ENCODE measurements around the gene DAPK2. TPM values are rescaled to one million over a fixed set of nuclear protein-coding genes. Genes with fewer than 3 reads are reported as not detected.

Gene DAPK2
- total and polyA plus RNA-seq, 2 of the 4 experiments (the other 2 are of a cell fraction), result 0.34 to 0.36 TPM

GRCh38 chr15:63905131-63905530 lies 141.2 kb downstream of the DAPK2 start:
- Histone ChIP-seq H2BK5ac (ENCODE audit: low read depth, low read length, poor library complexity, severe bottlenecking) (no peak overlapping the region), H3K4me1 (ENCODE audit: control insufficient read depth, insufficient read depth, low read length) (peaks cover 9% of the 10 kb centered on the region; the same call in 1 of the 2 replicates), H4K5ac (ENCODE audit: low read depth, low read length) (no peak overlapping the region), H2BK15ac (ENCODE audit: low read depth, low read length) (no peak overlapping the region), H3K4me2 (ENCODE audit: low read depth, low read length) (no peak overlapping the region), H4K91ac (ENCODE audit: insufficient read depth, low read depth, low read length) (no peak overlapping the region), H3K27me3 (ENCODE audit: control insufficient read depth, insufficient read depth, low read length) (peaks cover 18% of the 10 kb centered on the region), H3K9ac (ENCODE audit: low read depth, low read length) (no peak overlapping the region), H3K56ac (ENCODE audit: extremely low read depth, insufficient read depth, low read length) (no peak overlapping the region), H3K14ac (replicated peaks; ENCODE audit: low read depth, low read length) (no peak overlapping the region), H3K4me3 (ENCODE audit: insufficient read depth, low read depth, low read length) (no peak overlapping the region), H3K27ac (ENCODE audit: insufficient read depth, low read length) (no peak overlapping the region), H3K9me1 (ENCODE audit: insufficient read depth, low read length) (no peaks in the 10 kb centered on the region), H2BK20ac (ENCODE audit: low read depth, low read length) (no peak overlapping the region), H2AFZ (replicated peaks; ENCODE audit: low read length, poor library complexity) (no peak overlapping the region), H3K79me1 (ENCODE audit: low read depth in 1 of 2, low read length in 2 of 2) (no peaks in the 10 kb centered on the region), H2AK5ac (ENCODE audit: low read depth, low read length) (no peak overlapping the region), H3K18ac (ENCODE audit: low read depth, low read length) (no peak overlapping the region), H3K9me3 (ENCODE audit: control insufficient read depth, insufficient read depth, low read length) (no peaks in the 10 kb centered on the region), H3K36me3 (ENCODE audit: control insufficient read depth, insufficient read depth, low read length) (no peaks in the 10 kb centered on the region), H2AK9ac (replicated peaks; ENCODE audit: low read depth, low read length, poor library complexity) (no peak overlapping the region), H2BK120ac (ENCODE audit: low read depth, low read length) (no peak overlapping the region), H3K23ac (ENCODE audit: low read depth, low read length) (no peak overlapping the region), H4K20me1 (ENCODE audit: insufficient read depth, low read length) (no peaks in the 10 kb centered on the region), H4K8ac (ENCODE audit: low read depth in 2 of 2, low read length in 2 of 2) (no peak overlapping the region), H3K4ac (ENCODE audit: low read depth, low read length) (no peak overlapping the region)
- TF ChIP-seq SMC3 (IDR thresholded peaks at IDR 0.05; ENCODE audit: low read depth, low read length), result no peak
- no peak for TF ChIP-seq RAD21 (IDR thresholded peaks at IDR 0.05; ENCODE audit: low read length)
- TF ChIP-seq POLR2A (IDR thresholded peaks at IDR 0.05; ENCODE audit: low read depth, low read length), result no peak
- TF ChIP-seq ELK1 (IDR thresholded peaks at IDR 0.05; ENCODE audit: borderline replicate concordance, low read depth, low read length), result no peak
- TF ChIP-seq NFE2L2 (IDR thresholded peaks at IDR 0.05; ENCODE audit: low read depth, low read length), result no peak
- TF ChIP-seq CTCF (conservative IDR thresholded peaks at IDR 0.05; ENCODE audit: low read depth, low read length), result no peak
- TF ChIP-seq FOS (IDR thresholded peaks at IDR 0.05; ENCODE audit: low read depth, low read length), result no peak
- no peak for TF ChIP-seq BHLHE40 (IDR thresholded peaks at IDR 0.05; ENCODE audit: low read depth, low read length)
- no peak for TF ChIP-seq RFX5 (IDR thresholded peaks at IDR 0.05; ENCODE audit: low read depth, low read length)
- no peak for TF ChIP-seq CEBPB (IDR thresholded peaks at IDR 0.05; ENCODE audit: low read depth, low read length)
- TF ChIP-seq MAZ (IDR thresholded peaks at IDR 0.05; ENCODE audit: borderline replicate concordance, low read depth, low read length), result no peak
- no peak for TF ChIP-seq MXI1 (IDR thresholded peaks at IDR 0.05; ENCODE audit: borderline replicate concordance, low read depth, low read length)
- no peak for TF ChIP-seq RCOR1 (IDR thresholded peaks at IDR 0.05; ENCODE audit: insufficient replicate concordance, low read length)
- TF ChIP-seq CHD1 (IDR thresholded peaks at IDR 0.05; ENCODE audit: low read depth, low read length), result no peak
- no peak for TF ChIP-seq MAFK (IDR thresholded peaks at IDR 0.05; ENCODE audit: low read depth, low read length)
- TF ChIP-seq USF2 (IDR thresholded peaks at IDR 0.05; ENCODE audit: low read depth, low read length), result no peak
- DNase-seq, result no peak
- intact Hi-C loops (cut with micrococcal nuclease) (no loop called here), dilution Hi-C loops (cut with HindIII; ENCODE audit: low sequenced_read_pairs, unreplicated experiment) (no loop called here), in situ Hi-C loops (cut with MboI; ENCODE audit: low sequenced_read_pairs) (no loop called here)
- no peak for ATAC-seq (ENCODE audit: low read depth)
- BruUV-seq (replicated peaks), result no TSS peak
- ChIA-PET POLR2A (ENCODE audit: unreplicated experiment) (no interaction called here), CTCF (interaction anchor here (1.3 kb wide), 1 partner anchor 14 kb away, joined by 6 read pairs; no protein-coding TSS in a partner anchor)
- WGBS, 2 experiments (ENCODE audit: extremely low coverage in 2 of 2, insufficient read length in 1 of 2), result 85% methylated on average over 6 of the region's 7 CpGs; no CpG with 5 or more reads in 1 of the 2 experiments
